C4-2B (cell line): ENCODE measurements around the gene ADGRF4.

ENCODE experiments used
- ZFX ChIP-seq: fragments of 450-650 bp; IDR thresholded peaks from 2 replicates; pipeline ENCODE4 v1.6.1; 2017
- TF ChIP-seq, protein P1 (sequence below): fragments of 450-650 bp; conservative IDR thresholded peaks from 2 replicates; pipeline ENCODE4 v1.5.1; 2017; ENCODE audit warnings: mild to moderate bottlenecking

DNA sequence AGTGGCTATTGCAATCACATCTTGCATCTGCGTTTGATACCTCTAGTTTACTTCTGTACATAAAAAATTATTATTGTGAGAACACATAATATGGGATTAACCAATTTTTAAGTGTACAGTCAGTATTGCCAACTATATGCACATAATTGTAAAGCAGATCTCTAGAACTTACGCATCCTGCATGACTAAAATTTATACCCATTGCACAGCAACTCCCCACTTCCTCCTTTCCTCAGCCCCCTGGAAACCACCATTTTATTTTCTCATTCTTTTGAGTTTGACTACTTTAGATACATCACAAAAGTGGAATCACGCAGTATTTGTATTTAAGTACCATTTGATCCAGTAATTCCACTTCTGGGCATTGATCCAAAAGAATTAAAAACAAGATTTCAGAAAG lies 64.1 kb downstream of the ADGRF4 start:
- TF ChIP-seq, protein P1, sequence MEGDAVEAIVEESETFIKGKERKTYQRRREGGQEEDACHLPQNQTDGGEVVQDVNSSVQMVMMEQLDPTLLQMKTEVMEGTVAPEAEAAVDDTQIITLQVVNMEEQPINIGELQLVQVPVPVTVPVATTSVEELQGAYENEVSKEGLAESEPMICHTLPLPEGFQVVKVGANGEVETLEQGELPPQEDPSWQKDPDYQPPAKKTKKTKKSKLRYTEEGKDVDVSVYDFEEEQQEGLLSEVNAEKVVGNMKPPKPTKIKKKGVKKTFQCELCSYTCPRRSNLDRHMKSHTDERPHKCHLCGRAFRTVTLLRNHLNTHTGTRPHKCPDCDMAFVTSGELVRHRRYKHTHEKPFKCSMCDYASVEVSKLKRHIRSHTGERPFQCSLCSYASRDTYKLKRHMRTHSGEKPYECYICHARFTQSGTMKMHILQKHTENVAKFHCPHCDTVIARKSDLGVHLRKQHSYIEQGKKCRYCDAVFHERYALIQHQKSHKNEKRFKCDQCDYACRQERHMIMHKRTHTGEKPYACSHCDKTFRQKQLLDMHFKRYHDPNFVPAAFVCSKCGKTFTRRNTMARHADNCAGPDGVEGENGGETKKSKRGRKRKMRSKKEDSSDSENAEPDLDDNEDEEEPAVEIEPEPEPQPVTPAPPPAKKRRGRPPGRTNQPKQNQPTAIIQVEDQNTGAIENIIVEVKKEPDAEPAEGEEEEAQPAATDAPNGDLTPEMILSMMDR, result no peak
- TF ChIP-seq ZFX, result no peak
